Activated CD8-positive, alpha-beta memory T cell treated with anti-CD3 and anti-CD28 coated beads, Interleukin-2, amount 50 U/mL, for 1 hour (primary cell): ENCODE results near the gene ZNF622.

ENCODE experiments used
- DNase-seq: peaks from one replicate; pipeline ENCODE4 v3.0.0-alpha.2; 2020; ENCODE audit errors: extremely low read depth

Gene ZNF622

GRCh38 chr5:16465544-16466432 is at the start of gene ZNF622:
Gene ZNF622, minus strand, starts transcription at chr5:16465800. Its CDS starts 135 bp downstream, at chr5:16465665.
- DNase-seq, result peak; percentile 69

- DNase-seq, result no peak
Observed at GRCh38 chr5:16510098-16510497, 44.5 kb upstream of the ZNF622 start.

- DNase-seq, result no peak
Observed at GRCh38 chr5:16508730-16509531, 43.3 kb upstream of the ZNF622 start.

- no peak for DNase-seq
Observed at GRCh38 chr5:16507716-16508115, 42.1 kb upstream of the ZNF622 start.

GRCh38 chr5:16505904-16506303 is 40.3 kb upstream of the ZNF622 start:
- no peak for DNase-seq

GRCh38 chr5:16505140-16505891 is 39.7 kb upstream of the ZNF622 start:
- DNase-seq, result no peak

- DNase-seq, result no peak
Observed at GRCh38 chr5:16504571-16504970, 39.0 kb upstream of the ZNF622 start.

- DNase-seq, result no peak
Observed at GRCh38 chr5:16502866-16503265, 37.3 kb upstream of the ZNF622 start.

- DNase-seq, result no peak
Observed at GRCh38 chr5:16500024-16500423, 34.4 kb upstream of the ZNF622 start.

- DNase-seq, result no peak
Observed at GRCh38 chr5:16497546-16497945, 31.9 kb upstream of the ZNF622 start.

- DNase-seq, result no peak
Observed at GRCh38 chr5:16493261-16493660, 27.7 kb upstream of the ZNF622 start.

- DNase-seq, result no peak
Observed at GRCh38 chr5:16492398-16493140, 27.0 kb upstream of the ZNF622 start.

GRCh38 chr5:16490911-16491310 is 25.3 kb upstream of the ZNF622 start:
- DNase-seq, result no peak

GRCh38 chr5:16489322-16489791 is 23.8 kb upstream of the ZNF622 start:
- no peak for DNase-seq

- no peak for DNase-seq
Observed at GRCh38 chr5:16487456-16487855, 21.9 kb upstream of the ZNF622 start.

GRCh38 chr5:16486711-16487111 is 21.1 kb upstream of the ZNF622 start:
- DNase-seq, result no peak

GRCh38 chr5:16485656-16486055 is 20.1 kb upstream of the ZNF622 start:
- DNase-seq, result no peak

- no peak for DNase-seq
Observed at GRCh38 chr5:16484081-16484480, 18.5 kb upstream of the ZNF622 start.

GRCh38 chr5:16483361-16483760 is 17.8 kb upstream of the ZNF622 start:
- no peak for DNase-seq

GRCh38 chr5:16482891-16483290 is 17.3 kb upstream of the ZNF622 start:
- DNase-seq, result no peak

- DNase-seq, result no peak
Observed at GRCh38 chr5:16480821-16481538, 15.4 kb upstream of the ZNF622 start.
